Kidney capillary endothelial cell (primary cell): ENCODE results near the gene MIA2.
"Not testable (repeated sequence)": the region's sequence is repeated elsewhere in the genome, so short reads cannot be mapped to it uniquely, and the experiment has no call there.

Experiments used
- DNase-seq: peaks from one replicate; pipeline ENCODE4 v3.0.0-alpha.2; 2018; ENCODE audit warnings: low spot score

The MIA2 gene

DNA sequence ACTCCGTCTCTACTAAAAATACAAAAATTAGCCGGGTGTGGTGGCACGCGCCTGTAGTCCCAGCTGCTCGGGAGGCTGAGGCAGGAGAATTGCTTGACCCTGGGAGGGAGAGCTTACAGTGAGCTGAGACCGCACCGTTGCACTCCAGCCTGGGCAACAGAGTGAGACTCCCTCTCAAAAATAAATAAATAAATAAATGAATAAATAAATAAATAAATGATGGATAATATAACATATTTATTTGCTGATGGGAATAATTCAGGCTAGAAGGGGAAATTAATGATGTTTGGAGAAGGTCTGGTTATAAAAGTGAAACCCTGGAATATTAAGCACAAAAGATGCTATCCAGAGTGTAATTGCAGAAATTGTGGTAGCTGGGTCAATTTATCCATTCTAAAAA is 107.4 kb downstream of the MIA2 start:
- DNase-seq: not testable (repeated sequence)

DNA sequence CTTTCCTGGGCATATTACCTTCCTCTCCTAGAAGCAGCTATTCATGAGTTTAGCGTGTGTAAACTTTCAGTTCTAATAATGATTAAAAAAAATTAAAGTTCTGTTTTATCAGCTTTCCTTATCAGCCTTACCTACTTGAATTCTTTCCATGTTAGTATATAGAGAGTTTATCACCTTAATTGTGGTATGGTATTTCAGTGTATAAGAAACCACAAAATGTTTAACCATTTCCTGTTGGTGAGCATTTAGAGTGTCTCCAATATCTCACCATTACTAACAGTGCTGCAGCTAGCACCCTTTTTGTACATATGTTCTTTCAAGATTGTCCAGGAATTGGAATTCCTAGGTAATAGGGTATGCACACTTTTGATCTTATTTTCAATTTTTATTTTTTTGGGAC is 109.1 kb downstream of the MIA2 start:
- DNase-seq: no peak

DNA sequence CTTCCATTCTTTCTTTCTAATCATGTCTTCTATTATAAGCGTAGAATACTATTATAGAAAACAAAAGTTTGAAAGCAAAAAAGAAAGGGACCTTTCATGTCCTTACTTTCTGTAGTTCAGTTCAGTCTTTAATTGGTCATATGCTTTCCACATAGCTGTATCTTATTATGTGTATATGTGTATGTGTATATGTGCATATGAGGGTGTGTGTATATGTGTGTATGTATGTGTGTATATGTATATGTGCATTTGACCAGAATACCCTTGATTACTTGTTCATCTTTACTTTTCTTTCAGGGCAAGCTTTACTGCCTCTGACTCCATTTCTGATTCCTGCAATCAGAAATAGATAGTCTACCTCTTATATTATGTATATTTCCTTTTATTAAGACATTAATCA is 109.9 kb downstream of the MIA2 start:
- no peak for DNase-seq

DNA sequence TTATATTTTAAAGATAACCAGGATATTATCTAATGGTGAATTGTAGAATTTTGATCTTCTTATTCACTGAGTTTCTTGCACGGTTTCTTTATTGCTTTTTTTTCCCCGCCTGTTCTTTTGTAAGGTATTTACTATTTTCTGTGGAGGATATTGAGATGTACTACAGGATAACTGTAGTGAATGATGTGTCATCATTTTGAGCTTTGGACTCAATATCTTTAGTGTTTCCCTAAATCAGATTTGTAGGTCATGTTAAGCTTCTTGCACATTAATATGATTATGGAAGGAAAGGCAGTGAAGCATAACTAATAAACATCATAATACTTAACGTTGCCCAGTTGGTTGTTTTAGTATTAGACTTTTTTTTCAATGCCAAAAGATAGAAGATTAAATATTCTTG is 117.2 kb downstream of the MIA2 start:
- no peak for DNase-seq

DNA sequence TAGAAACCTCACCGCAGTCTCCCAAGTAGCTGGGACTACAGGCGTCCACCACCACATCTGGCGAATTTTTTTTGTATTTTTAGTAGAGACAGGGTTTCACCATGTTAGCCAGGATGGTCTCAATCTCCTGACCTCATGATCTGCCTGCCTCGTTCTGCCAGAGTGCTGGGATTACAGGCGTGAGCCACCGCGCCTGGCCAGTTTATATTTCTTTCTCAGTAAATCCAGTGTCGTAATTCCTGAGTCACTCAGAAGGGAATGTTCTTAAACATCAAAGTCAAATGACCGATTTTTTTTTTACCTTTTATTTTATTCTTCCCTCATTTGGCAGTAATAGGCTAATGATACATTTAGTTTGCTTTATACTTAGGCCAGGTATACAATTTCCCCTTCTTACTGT is 118.0 kb downstream of the MIA2 start:
- DNase-seq: no peak

DNA sequence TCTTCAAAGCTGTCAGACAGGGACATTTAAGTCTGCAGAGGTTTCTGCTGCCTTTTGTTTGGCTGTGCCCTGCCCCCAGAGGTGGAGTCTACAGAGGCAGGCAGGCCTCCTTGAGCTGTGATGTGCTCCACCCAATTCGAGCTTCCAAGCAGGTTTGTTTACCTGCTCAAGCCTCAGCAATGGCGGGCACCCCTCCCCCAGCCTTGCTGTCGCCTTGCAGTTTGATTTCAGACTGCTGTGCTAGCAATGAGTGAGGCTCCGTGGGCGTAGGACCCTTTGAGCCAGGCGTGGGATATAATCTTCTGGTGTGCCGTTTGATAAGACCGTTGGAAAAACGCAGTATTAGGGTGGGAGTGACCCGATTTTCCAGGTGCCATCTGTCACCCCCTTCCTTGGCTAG is 125.4 kb downstream of the MIA2 start:
- DNase-seq: not testable (repeated sequence)

DNA sequence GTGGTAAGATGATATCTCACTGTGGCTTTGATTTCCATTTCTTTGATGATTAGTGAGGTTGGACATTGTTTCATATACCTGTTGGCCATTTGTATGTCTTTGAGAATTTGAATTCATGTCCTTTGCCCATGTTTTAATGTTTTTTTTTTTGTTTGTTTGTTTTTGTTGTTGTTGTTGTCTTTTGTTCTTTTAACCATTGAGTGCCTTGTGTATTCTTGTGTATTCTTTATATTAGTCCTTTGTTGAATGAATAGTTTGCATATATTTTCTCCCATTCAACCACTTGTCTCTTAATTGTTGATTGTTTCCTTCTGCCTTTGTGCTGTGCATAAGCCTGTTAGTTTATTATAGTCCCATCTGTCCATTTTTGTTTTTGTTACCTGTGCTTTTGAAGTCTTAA is 126.6 kb downstream of the MIA2 start:
- no peak for DNase-seq

DNA sequence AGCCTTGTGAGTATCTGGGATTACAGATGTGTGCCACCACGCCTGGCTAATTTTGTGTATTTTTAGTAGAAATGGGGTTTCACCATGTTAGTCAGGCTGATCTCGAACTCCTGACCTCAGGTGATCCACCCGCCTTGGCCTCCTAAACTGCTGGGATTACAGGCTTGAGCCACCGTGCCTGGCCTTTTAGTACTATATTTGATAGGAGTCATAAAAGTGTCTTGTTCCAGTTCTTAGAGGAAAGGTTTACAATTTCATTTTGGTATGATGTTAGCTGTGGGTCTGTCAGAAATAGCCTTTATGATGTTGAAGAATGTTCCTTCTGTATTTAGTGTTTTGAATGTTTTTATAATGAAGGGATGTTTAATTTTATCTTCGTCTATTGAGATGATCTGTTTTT is 127.8 kb downstream of the MIA2 start:
- DNase-seq: not testable (repeated sequence)

DNA sequence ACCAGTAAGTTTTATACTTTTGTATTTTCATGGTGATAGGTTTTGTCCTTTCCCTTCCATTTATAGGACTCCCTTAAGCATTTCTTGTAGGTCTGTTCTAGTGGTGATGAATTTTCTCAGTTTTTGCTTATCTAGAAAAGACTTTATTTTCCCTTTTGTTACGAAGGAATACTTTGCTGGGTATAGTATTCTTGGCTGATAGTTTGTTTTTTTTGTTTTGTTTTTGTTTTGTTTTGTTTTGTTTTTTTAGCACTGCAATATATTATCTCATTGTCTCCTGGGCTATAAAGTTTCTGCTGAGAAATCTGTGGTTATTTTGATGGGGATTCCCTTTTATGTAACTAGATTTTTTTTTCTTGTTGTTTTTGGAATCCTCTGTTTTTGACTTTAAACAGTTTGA is 130.8 kb downstream of the MIA2 start:
- no peak for DNase-seq

DNA sequence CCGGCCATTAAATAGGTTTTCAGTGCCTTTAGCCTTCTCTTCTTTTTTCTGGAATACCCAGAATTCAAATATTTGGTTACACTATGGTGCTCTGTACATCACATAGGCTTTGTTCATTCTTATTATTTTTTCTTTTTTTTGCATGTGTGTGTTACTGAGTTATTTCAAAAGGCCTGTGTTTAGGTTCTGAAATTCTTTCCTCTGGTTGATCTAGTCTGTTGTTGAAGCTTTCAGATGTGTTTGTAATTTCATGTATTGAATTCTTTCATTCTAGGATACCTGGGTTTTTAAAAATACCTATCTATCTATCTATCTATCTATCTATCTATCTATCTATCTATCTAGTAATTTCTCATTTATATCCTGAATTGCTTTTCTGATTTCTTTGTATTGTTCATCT is 131.6 kb downstream of the MIA2 start:
- DNase-seq: no peak

DNA sequence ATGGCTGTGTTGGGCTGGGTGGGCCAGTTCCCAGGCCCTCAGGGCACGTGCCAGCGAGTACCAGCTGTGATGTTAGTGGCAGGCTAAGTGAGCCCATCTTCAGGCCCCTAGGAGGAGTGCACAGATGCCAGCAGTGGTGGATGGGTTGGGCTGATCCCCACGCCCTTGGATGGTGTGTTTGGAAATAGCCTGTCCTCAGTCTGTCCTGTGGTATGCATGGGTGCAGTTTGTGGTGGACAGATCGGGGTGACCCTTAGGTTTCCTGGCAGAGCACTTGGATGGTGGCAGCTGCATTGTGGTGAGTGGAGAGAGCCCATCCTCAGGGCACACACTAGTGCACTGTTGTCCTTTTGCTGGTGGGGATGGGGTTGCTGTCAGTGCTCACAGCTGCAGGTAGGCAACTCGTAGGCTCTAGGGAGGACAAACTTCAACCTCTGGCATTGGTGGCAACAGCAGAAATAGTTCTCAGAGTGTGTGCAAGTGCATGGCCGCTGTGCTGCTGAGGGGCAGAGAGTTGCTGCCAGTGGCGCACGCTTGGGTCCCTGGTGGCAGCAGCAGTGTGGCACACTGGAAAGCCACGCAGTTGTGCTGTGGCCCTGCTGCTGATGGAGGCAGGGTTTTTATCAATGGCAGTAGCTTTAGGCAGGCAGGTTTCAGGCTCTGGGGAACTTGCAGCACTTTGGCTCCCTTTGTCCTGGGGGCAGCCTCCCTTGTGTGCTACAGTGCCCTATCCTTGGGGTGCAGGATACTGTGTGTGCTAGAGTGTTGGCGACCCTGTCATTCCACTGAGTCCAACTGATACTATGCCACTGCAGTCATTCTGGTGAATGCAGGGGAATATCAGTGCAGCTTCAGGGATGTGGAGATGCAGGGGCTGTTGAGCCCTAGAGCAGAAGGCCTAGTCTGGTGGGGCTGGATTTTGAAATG is 133.0 kb downstream of the MIA2 start:
- DNase-seq: no peak

DNA sequence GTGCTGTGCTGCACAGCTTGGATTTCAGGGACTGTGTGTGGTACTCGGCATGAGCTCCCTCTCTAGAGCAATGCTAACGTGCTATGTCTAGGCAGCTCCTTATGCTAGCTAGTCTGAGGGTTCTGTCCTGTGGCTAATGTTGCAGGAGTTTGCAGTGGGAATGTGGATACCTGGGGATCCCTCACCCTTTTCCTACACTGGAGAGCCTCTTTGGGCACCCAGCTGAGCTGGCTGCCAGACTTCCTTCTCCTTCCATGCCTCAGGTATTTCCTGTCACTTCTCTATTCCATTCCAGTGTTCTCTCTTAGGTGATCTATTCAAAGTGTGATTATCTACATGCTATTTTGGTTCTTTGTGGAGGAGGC is 133.7 kb downstream of the MIA2 start:
- DNase-seq: no peak

DNA sequence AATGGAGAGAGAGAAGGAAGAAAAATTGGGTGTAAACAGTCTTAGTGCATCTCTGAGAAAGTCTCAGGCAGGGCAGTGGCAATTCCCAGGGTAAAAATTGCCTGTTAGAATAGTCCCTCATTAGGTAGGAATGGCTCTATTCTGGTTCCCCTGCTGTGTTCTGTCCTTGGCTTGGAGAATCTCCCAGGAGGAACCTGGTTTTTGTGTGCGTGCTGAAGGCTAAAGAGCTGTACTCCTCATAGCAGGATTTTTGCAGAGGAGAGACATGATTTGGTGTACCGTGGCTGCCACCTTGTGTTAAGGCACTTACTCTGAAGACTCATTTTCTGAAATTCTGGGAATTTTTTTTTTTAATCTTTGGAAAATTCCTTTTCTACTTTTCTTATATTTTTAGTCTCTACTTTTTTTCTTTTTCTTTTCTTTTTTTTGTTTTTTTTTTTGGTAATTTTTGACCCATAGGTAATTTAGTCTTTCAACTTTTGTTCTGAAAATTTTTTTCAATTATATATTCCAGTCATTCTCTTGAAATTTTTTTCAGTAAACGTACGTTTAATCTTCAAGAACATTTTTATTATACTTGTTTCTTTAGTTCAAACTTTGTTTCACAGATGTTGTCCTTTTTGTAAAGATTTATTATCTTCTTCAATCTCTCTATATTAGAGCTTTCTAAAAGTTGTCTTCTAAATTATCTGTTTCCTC is 134.7 kb downstream of the MIA2 start:
- peak; percentile 42 for DNase-seq

DNA sequence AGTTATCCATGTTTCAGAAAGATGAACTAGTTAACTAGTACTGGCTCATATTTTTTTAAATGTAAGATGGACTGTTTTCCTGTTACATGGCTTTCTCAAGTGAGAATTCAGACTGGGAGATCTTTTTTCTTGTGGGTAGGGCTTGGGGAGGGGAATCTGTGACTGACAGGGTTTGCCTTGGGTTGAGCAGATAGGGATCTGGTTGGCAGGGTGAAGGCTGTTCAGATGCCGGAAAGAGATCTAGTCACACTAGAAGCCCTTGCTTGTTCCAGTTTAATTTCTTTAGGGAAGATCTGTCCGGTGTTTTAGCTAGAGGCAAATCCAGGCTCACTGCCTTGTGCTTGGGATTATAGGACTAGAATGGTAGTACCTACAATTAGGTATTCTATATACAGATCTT is 135.3 kb downstream of the MIA2 start:
- no peak for DNase-seq

DNA sequence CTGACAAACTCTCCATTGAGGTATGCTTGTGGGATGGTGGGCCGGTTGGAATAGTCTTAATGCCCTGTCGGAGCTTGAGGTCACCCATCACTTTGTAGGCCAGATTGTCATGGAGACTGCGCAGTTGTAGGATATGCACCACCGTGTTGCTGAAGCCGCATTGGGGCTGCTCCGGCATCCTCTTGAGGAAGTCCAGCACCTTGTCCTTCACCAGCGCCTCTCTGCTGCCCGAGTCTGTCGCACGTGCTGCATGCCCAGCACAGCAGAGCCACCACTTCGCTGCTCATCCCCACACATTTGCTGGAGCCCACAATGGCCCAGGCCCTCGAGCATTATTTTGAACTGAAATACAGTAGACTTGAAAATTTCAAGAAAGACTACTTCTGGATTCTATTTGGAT is 136.7 kb downstream of the MIA2 start:
- no peak for DNase-seq

DNA sequence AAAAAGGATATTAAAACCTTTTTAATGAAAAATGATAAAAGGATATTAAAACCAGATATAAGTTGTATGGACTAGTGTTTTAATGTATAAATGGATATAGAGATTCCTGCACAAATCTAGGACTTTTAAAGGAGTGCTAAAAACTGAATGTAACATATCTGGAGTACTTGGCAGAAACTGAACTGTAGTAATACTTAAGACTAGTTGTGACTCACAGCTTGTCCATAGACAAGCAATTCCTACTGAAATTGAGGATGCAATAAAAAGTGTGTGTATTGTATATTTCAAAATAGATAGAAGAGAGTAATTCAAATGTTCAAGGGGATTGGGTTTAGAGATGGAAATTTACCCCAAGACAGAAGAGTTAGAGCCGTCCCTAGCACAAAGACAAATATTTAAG is 138.9 kb downstream of the MIA2 start:
- no peak for DNase-seq

DNA sequence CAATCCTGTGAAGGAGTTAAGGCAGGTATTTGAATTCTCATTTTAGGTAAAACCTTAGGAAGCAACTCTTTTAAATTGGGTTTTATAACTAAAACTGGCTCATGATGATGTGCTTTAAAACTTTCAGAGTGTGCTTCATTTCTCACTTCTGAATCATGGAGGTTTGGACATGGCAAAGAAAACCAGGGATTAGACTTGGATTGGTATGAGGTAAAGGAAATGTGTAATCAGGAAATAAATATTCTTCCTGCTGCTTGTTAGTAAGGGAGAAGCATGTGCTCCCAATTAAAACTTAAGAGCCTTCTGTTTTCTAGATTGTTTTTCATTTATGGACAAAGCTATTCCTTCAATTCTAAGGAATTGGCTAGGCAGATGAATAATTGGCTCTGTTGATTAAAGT is 141.1 kb downstream of the MIA2 start:
- DNase-seq: peak; percentile 77

DNA sequence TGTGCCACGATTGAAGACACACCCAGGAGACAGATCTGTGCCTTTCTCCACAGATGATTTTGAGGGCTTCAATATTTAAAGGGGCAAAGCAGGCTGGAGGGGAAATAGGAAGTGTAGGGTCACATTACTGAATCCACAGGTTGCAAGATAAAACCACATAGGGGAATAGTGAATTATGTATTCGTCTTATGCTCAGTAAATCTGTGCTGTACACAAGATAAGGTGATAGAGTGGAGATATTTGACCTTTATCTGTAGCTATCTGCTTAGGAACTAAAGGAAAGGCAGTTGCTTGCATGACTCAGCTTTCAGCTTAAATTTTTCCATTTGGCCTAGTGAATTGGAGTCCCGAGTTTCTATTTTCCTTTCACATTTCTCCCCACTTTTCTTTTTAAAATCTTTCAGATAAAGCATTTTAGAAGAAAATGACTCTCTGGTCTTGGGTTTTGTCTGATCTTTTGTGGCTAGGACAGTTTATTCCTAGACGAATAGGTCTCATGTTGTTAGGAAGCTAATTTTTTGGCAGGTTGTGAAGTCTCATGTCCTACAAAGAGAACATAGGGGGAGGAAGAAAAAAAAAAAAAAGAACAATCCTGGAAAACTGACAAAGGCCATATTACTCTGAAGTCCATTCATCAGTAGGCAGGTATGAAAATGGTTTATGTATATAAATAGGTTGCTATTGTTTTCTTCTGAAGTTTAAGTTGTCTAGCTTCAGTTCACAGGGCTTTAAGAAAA is 143.1 kb downstream of the MIA2 start:
- no peak for DNase-seq

DNA sequence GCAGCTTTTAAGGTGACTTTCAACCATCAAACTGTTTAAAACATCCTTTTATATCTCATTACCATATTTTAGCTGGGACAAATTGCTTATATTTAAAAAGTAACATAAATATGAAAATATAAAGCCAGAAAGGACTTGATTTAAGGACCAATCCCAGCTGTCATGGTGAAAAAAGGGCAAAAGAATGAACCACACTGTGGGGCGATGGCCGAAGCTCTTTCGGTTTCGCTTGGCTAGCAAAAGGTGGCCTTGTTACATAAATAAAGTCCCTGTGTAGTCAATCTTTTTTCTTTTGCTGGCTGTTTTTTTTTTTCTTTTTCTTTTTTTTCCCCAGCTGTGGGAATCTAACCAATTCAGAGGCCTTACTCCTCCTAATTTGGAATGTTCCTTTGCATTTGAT is 147.7 kb downstream of the MIA2 start:
- no peak for DNase-seq

DNA sequence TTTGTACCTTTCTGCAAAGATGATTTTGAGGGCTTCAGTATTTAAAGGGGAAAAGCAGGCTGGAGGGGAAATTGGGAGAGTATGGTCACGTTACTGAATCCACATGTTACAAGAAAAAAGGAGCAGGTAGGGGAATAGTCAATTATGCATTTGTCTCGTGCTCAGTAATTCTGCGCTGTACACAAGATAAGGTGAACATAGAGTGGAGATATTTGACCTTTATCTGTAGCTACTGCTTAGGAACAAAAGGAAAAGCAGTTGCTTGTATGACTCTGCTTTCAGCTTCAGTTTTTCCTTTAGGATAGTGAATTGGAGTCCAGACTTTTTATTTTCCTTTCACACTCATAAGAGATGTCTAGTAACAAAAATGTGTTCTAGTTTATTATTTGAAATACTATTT is 148.7 kb downstream of the MIA2 start:
- DNase-seq: no peak

DNA sequence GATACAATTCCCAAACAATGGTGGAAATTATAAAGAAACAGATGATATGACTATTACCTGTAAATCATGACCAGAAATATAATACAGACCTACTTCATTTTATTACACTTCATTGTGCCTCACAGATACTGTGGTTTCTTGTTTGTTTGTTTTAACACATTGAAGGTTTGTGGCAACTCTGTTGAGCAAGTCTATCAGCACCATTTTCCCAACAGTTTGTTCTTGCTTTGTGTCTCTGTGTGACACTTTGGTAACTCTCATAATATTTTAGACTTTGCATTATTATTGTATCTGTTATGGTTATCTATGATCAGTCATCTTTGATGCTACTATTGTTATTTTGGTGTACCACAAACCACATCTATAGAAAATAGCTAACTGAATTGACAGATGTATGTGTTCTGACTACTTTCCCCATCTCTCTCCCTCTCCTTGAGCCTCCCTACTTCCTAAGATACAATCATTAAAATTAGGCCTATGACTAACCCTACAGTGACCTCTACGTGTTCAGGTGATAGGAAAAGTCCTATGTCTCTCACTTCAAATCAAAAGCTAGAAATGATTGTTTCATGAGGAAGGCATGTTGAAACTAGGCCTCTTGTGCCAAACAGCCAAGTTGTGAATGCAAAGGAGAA is 149.4 kb downstream of the MIA2 start:
- DNase-seq: no peak

DNA sequence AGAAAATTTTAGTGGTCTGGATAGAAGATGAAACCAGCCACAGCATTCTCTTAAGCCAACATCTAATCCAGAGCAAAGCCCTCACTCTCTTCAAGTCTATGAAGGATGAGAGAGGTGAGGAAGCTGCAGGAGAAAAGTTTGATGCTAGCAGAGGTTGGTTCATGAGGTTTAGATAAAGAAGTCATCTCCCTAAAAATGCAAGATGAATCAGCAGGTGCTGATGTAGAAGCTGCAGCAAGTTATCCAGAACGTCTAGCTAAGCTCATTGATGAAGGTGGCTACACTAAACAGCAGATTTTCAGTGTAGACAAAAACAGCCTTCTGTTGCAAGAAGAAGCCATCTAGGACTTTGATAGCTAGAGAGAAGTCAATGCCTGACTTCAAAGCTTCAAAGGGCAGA is 150.0 kb downstream of the MIA2 start:
- DNase-seq: no peak

DNA sequence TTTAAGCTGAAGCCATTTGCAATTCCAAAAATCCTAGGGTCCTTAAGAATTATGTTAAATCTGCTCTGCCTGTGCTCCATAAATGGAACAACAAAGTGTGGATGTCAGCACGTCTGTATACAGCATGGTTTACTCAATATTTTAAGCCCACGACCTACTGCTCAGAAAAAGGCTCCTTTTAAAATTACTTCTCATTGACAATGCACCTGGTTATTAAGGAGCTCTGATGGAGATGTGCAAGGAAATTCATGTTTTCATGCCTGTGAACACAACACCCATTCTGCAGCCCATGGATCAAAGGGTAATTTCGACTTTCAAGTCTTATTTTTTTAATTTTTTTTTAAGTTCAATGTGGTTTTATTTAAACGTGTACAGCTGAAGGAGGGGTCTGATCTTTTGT is 150.5 kb downstream of the MIA2 start:
- DNase-seq: no peak
